Stimulated activated CD8-positive, alpha-beta memory T cell treated with anti-CD3 and anti-CD28 coated beads, Interleukin-15, amount 100 ng/mL, for 1 hour (primary cell): Measurements from ENCODE around the gene AP1B1.
"Not testable (repeated sequence)": the region's sequence is repeated elsewhere in the genome, so short reads cannot be mapped to it uniquely, and the experiment has no call there.

ENCODE experiments used
- DNase-seq: peaks from one replicate; pipeline ENCODE4 v3.0.0-alpha.2; 2020; ENCODE audit warnings: low read depth

AP1B1 gene

GRCh38 chr22:29386708-29387107, 1.7 kb downstream of the AP1B1 start:
- no peak for DNase-seq

DNA sequence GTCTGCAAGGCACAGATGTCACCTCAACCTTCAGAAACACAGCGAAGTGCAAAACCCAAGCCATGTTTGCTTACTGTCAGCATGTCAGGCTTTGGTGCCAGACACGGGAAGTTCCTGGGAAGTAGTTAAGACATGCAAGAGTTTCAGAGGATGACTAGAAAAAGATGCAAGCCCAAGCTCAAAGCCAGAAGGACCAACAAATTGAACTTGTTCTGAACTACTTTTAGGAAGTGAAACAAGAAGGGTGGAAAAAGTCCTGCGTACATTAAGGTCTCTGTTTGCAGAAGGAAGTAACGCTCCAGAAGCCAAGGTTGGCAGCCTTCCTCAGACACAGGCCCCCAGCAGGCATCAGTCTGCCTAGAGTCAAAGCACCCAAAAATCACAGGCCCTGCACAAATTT, 2.6 kb downstream of the AP1B1 start:
- DNase-seq: no peak

DNA sequence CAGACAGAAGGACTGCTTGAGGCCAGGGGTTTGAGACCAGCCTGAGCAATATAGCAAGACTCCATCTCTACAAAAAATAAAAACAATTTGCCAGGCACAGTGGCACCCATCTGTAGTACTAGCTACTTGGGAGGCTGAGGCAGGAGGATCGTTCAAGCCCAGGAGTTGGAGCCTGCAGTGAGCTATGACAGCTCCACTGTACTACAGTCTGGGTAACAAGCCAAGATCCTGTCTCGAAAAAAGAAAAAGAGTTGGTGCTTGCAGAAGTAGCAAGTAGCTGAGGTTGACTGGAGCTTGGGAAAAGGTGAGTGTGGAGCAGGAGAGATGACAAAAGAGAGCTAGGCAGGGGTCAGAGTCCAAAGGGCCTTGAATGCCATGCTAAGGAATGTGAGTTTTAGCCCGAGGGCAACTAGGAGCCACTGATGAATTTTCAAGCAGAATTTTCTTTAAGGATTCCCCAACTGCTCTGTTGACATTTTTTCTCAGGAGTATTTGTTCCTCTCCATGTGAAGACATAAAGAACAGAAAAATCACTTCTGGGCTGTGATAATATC, 3.1 kb downstream of the AP1B1 start:
- DNase-seq: no peak

DNA sequence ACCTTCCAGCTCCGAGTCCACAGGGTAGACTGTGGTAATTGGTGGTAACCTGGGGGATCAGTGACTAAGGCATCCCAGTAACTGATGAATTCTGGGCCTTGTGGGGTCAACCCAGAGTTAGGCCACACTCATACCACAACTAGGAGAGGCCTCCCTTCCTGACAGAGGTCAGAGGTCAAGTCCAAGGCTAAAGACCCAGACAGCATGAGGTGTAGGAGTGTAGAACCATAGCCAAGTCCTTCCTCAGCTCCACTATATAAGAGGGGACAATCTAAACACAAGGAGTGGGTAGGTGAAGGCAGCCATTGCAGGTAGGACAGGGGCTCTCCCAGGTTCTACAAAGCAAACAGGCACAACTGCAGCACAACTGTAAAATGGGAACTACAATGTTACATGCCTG, 4.6 kb downstream of the AP1B1 start:
- DNase-seq: no peak

DNA sequence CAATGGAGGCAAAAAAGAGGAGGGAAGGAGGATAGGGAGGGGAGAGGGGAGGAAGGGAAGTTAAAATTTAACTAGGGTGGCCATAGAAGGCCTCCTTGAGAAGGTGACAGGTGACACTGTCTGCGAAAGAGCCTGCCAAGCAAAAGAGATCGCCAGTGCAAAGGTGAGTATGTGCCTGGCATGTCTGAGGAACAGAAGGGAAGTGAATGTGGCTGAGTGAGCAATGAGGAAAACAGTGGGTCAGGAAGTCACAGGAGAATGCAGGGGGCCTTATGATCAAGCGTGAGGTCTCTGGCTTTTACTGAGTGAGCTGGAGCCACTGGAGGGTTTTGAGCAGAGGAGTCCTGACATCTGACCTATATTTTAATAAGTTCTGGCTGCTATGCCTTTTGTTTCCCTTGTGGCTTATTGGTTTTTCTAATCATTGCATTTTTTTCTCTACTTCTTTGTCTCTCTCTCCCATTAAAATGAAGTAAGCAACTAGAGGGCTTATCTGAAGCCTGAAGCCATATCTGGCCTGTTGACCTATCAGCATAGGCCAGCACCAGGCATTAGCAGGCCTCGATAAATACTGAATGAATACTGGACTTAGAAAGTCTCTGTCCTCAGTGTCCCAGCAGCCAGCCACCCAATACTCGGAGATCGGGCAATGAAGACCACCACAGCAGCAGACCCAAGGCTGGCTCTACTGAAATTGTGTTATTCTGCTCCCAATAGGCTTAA, 5.6 kb downstream of the AP1B1 start:
- DNase-seq: no peak

DNA sequence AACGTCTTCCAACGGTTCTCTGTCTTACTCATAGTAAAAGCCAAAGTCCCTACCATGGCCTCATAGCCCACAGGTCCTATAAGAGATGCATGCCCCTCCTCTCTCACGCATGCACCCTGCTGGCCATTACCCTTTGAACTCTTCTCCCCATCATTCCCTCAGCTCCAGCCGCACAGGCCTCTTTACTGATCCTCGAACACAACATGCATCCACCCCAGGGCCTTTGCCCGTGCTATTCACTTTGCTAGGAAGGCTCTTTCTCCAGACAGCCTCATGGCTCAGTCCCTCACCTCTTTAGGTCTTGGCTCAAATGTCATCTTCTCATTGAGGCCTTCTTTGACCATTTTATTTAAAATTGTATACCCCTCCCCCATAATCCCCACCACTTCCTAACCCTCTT, 7.5 kb downstream of the AP1B1 start:
- DNase-seq: no peak

- no peak for DNase-seq
These were observed 8.2 kb downstream of the AP1B1 start for GRCh38 chr22:29380032-29380781.

DNA sequence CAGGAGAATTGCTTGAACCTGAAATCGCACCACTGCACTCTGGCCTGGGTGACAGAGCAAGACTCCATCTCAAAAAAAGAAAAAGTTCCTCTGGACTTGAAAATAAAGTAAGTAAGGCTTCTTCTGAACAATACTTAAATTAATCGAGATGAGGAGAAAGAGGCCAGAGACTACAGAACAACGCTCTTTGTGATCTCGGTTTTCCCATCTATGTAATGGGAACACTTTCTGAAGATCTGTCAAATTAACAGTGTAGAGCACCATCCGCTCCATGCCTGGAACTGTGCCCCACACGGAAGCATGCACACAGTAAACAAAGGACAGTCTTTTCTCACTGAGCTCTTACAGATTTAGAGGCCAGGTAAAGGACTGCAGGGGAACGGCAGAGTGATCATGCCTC, 9.1 kb downstream of the AP1B1 start:
- no peak for DNase-seq

GRCh38 chr22:29377979-29378378, 10.4 kb downstream of the AP1B1 start:
- DNase-seq: no peak

DNA sequence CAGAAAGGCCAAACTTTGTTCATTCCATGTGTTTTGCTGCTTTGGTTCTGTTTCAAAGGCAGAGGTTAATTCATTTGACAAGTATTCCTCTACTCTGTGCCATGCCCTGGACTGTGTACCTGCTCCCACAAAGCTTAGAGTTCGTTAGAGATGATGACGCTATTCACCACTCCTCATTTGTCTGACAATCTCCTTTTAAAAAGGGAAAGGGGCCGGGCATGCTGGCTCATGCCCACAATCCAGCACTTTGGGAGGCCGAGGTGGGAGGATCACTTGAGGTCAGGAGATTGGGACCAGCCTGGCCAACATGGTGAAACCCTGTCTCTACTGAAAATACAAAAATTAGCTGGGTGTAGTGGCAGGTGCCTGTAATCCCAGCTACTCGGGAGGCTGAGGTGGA, 11.7 kb downstream of the AP1B1 start:
- not testable (repeated sequence) for DNase-seq

- no peak for DNase-seq
These were observed 12.8 kb downstream of the AP1B1 start for GRCh38 chr22:29375398-29376076.

GRCh38 chr22:29374806-29375205, 13.6 kb downstream of the AP1B1 start:
- not testable (repeated sequence) for DNase-seq

- no peak for DNase-seq
These were observed 14.0 kb downstream of the AP1B1 start for GRCh38 chr22:29374401-29374800.

- no peak for DNase-seq
These were observed 17.8 kb downstream of the AP1B1 start for GRCh38 chr22:29370537-29370936.

- DNase-seq: no peak
These were observed 18.9 kb downstream of the AP1B1 start for GRCh38 chr22:29369460-29369859.

GRCh38 chr22:29359469-29359868, 28.9 kb downstream of the AP1B1 start:
- DNase-seq: no peak

DNA sequence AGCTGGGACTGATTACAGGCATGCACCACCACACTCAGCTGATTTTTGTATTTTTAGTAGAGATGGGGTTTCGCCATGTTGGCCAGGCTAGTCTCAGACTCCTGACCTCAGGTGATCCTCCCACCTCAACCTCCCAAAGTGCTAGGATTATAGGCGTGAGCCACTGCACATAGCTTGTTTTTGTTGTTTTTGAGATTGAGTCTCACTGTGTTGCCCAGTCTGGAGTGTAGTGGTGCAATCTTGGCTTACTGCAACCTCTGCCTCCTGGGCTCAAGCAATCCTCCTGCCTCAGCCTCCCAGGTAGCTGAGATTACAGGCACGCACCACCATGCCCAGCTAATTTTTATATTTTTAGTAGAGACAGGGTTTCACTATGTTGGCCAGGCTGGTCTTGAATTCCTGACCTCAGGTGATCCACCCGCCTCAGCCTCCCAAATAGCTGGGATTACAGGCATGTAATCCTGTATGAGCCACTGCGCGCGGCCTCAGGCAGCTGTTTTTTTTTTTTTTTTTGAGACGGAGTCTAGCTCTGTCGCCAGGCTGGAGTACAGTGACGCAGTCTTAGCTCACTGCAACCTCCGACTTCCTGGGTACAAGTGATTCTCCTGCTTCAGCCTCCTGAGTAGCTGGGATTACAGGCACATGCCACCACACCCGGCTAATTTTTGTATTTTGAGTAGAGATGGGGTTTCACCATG, 31.0 kb downstream of the AP1B1 start:
- DNase-seq: not testable (repeated sequence)

GRCh38 chr22:29353860-29354259, 34.5 kb downstream of the AP1B1 start:
- no peak for DNase-seq

- DNase-seq: no peak
These were observed 35.1 kb downstream of the AP1B1 start for GRCh38 chr22:29353286-29353685.

GRCh38 chr22:29352778-29353177, 35.6 kb downstream of the AP1B1 start:
- no peak for DNase-seq

DNA sequence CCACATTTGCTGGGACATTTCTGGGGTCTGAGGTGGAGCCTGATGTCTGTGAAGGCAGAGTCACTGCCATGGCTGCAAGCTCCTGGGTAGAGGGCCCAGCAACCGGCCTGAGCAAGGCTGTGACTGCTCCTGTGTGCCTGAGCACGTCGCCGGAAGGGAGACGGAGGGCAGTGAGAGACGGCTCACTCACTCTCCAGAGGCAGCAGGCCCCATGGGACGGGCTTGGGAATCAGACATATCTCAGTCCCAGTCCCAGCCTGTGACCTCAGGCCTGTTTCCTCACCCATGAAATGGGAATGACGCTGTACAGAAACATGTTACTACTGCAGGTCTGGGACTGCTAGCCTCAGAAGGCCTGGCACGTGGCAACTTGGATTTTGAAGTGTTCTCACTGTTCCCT, 36.5 kb downstream of the AP1B1 start:
- DNase-seq: no peak

DNA sequence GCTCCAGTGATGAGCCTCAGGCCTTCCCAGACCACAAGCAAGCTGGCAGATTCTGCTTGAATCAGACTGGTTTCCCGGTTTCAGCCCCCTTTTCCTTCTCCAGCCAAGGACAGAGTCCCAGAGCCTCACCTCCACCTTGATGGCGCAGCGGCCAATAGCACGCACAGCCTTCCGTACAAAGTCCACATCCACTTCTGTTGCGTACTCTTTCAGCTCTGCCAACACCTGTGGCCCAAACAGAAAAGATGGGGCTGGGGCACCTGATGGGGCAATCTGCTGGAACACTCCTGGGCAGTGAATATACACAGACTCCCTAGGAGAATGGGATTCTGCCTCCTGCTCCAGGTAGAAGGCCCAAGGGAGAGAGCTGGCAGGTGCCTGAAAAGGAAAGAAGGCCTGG, 37.3 kb downstream of the AP1B1 start:
- no peak for DNase-seq
